H1 (cell line): ENCODE results near the gene RNF145. TPM values are rescaled to one million over a fixed set of nuclear protein-coding genes. Genes with fewer than 3 reads are reported as not detected.

Experiments used
- CTCF ChIA-PET: fragments of 300-600 bp; sonication (Branson Sonifier 250); formaldehyde crosslinking; loops from one replicate; lab custom pipeline; 2021; ENCODE audit not compliant: partially characterized antibody; lab: Charles Lee
- POLR2A ChIA-PET: fragments of 300-600 bp; sonication (Branson Sonifier 250); formaldehyde crosslinking; loops from one replicate; lab custom pipeline; 2021; ENCODE audit warnings: inconsistent platforms; ENCODE audit not compliant: partially characterized antibody; lab: Charles Lee
- DNase-seq, 2 experiments: peaks; one replicate each; pipeline versions ENCODE4 v3.0.0 to v3.0.0-alpha.2; 2010 to 2022; ENCODE audit warnings: low spot score in 2 of 2, low read depth in 1 of 2, mixed read lengths in 1 of 2
- FAIRE-seq: peaks from 2 replicates; lab custom pipeline; 2011; peaks lifted over from hg19 to GRCh38; lab: Jason Lieb, UNC
- H2AFZ ChIP-seq: 2 replicates; pipeline ENCODE4 v1.8.1; 2012; ENCODE audit warnings: low read length, inconsistent platforms
- H2AK5ac ChIP-seq: 2 replicates; pipeline ENCODE4 v1.6.1; 2013; ENCODE audit warnings: low read depth, low read length
- H2BK120ac ChIP-seq: replicated peaks from 2 replicates; pipeline ENCODE3; 2013; ENCODE audit warnings: low read depth, low read length, inconsistent platforms
- H2BK12ac ChIP-seq: 2 replicates; pipeline ENCODE4 v1.6.1; 2013; ENCODE audit warnings: low read depth, low read length
- H2BK15ac ChIP-seq: 2 replicates; pipeline ENCODE4 v1.6.1; 2013; ENCODE audit warnings: low read length
- H2BK20ac ChIP-seq: 2 replicates; pipeline ENCODE4 v1.6.1; 2013; ENCODE audit warnings: low read length
- H2BK5ac ChIP-seq: 2 replicates; pipeline ENCODE4 v1.6.1; 2013; ENCODE audit warnings: low read depth, low read length
- H3K14ac ChIP-seq: 2 replicates; pipeline ENCODE4 v1.6.1; 2013; ENCODE audit warnings: inconsistent platforms; ENCODE audit not compliant: insufficient read length
- H3K18ac ChIP-seq: 2 replicates; pipeline ENCODE4 v1.6.1; 2013; ENCODE audit warnings: low read length; ENCODE audit errors: extremely low read depth
- H3K23ac ChIP-seq: 2 replicates; pipeline ENCODE4 v1.6.1; 2013; ENCODE audit warnings: inconsistent platforms; ENCODE audit not compliant: insufficient read length
- H3K23me2 ChIP-seq: 2 replicates; pipeline ENCODE4 v1.6.1; 2013; ENCODE audit warnings: low read depth, low read length
- H3K27ac ChIP-seq: 2 replicates; pipeline ENCODE4 v1.6.1; 2011; ENCODE audit warnings: low read depth, low read length, inconsistent platforms
- H3K27me3 ChIP-seq, 4 experiments: replicated peaks in 1 of 4; 1 replicate in 1 of 4; 2 replicates in 3 of 4; pipeline versions ENCODE4 v1.6.1 to v1.8.1; 2011 to 2013; ENCODE audit warnings: low read length in 3 of 4, mild to moderate bottlenecking in 3 of 4, inconsistent platforms in 2 of 4, mixed read lengths in 2 of 4, moderate library complexity in 1 of 4; ENCODE audit not compliant: control insufficient read depth in 3 of 4, insufficient read depth in 3 of 4; ENCODE audit errors: extremely low read depth in 1 of 4
- H3K36me3 ChIP-seq, 4 experiments: 2 replicates each; pipeline versions ENCODE4 v1.6.1 to v1.8.1; 2011 to 2013; ENCODE audit warnings: mild to moderate bottlenecking in 4 of 4, low read length in 3 of 4, moderate library complexity in 2 of 4, control low read depth in 1 of 4, inconsistent platforms in 1 of 4; ENCODE audit not compliant: insufficient read depth in 4 of 4, control insufficient read depth in 2 of 4
- H3K4ac ChIP-seq: replicated peaks from 2 replicates; pipeline ENCODE3; 2013; ENCODE audit warnings: low read length, low read depth, mixed read lengths, inconsistent platforms; ENCODE audit not compliant: insufficient read length
- H3K4me1 ChIP-seq, 4 experiments: replicated peaks in 1 of 4; 1 replicate in 1 of 4; 2 replicates in 3 of 4; pipeline versions ENCODE4 v1.6.1 to v1.8.1; 2011 to 2013; ENCODE audit warnings: low read length in 3 of 4, inconsistent platforms in 2 of 4, mixed read lengths in 1 of 4; ENCODE audit not compliant: insufficient read depth in 4 of 4, control insufficient read depth in 3 of 4
- H3K4me2 ChIP-seq, 2 experiments: 2 replicates each; pipeline versions ENCODE4 v1.6.1 to v1.8.1; 2011 to 2013; ENCODE audit warnings: low read depth in 2 of 2, low read length in 2 of 2, control low read depth in 1 of 2, inconsistent platforms in 1 of 2, mild to moderate bottlenecking in 1 of 2; ENCODE audit not compliant: insufficient read depth in 1 of 2
- H3K4me3 ChIP-seq, 4 experiments: fragments of 200-600, 300-600 bp in 1 of 4; sonication (generic), shearing (Covaris generic), sonication (Bioruptor Twin) in 1 of 4; 2 replicates each; pipeline versions ENCODE4 v1.5.1 to v1.8.1; 2011 to 2016; ENCODE audit warnings: low read length in 4 of 4, low read depth in 3 of 4, control low read depth in 2 of 4, inconsistent platforms in 2 of 4, mild to moderate bottlenecking in 2 of 4, mixed read lengths in 1 of 4, moderate library complexity in 1 of 4; ENCODE audit not compliant: insufficient read depth in 2 of 4; ENCODE audit errors: extremely low read depth in 1 of 4
- H3K56ac ChIP-seq: replicated peaks from 2 replicates; pipeline ENCODE3; 2013; ENCODE audit warnings: low read depth, mild to moderate bottlenecking, mixed read lengths, low read length, inconsistent platforms; ENCODE audit not compliant: insufficient read length
- H3K79me1 ChIP-seq: 2 replicates; pipeline ENCODE4 v1.6.1; 2013; ENCODE audit warnings: low read depth, low read length, control low read depth
- H3K79me2 ChIP-seq, 2 experiments: 2 replicates each; pipeline versions ENCODE4 v1.6.1 to v1.8.1; 2012 to 2013; ENCODE audit warnings: low read length in 2 of 2, mild to moderate bottlenecking in 2 of 2, inconsistent platforms in 1 of 2; ENCODE audit not compliant: insufficient read depth in 2 of 2, control insufficient read depth in 1 of 2
- H3K9ac ChIP-seq, 4 experiments: replicated peaks in 1 of 4; 1 replicate in 1 of 4; 2 replicates in 3 of 4; pipeline versions ENCODE4 v1.6.1 to v1.8.1; 2011 to 2013; ENCODE audit warnings: low read depth in 3 of 4, low read length in 3 of 4, control low read depth in 2 of 4, mild to moderate bottlenecking in 2 of 4, moderate library complexity in 2 of 4, inconsistent platforms in 1 of 4; ENCODE audit errors: extremely low read depth in 1 of 4
- H3K9me3 ChIP-seq, 2 experiments: 2 replicates each; pipeline versions ENCODE4 v1.6.1 to v1.8.1; 2012 to 2013; ENCODE audit warnings: mild to moderate bottlenecking in 2 of 2, moderate library complexity in 2 of 2, control low read depth in 1 of 2, inconsistent platforms in 1 of 2, low read depth in 1 of 2, low read length in 1 of 2, mixed read lengths in 1 of 2; ENCODE audit not compliant: insufficient read depth in 2 of 2
- H4K20me1 ChIP-seq, 2 experiments: replicated peaks in 1 of 2; 2 replicates each; pipeline versions ENCODE3 to v1.8.1; 2011 to 2013; ENCODE audit warnings: inconsistent platforms in 2 of 2, low read length in 2 of 2, mild to moderate bottlenecking in 1 of 2; ENCODE audit not compliant: insufficient read depth in 2 of 2, control insufficient read depth in 1 of 2
- H4K5ac ChIP-seq: 2 replicates; pipeline ENCODE4 v1.6.1; 2013; ENCODE audit warnings: low read length, low read depth, mixed read lengths, inconsistent platforms; ENCODE audit not compliant: insufficient read length
- H4K8ac ChIP-seq: 2 replicates; pipeline ENCODE4 v1.8.0; 2013; ENCODE audit warnings: mild to moderate bottlenecking, moderate library complexity, low read length, inconsistent platforms; ENCODE audit not compliant: insufficient read depth; ENCODE audit errors: extremely low read depth
- H4K91ac ChIP-seq: replicated peaks from 2 replicates; pipeline ENCODE3; 2013; ENCODE audit warnings: low read length, mixed read lengths, inconsistent platforms; ENCODE audit not compliant: insufficient read length
- SIRT6 ChIP-seq: IDR thresholded peaks from one replicate; pipeline ENCODE4 v1.7.1; 2012; ENCODE audit warnings: low read length, inconsistent platforms
- WGBS, 2 experiments: shearing (Covaris generic) in 1 of 2; methylation state at CpG; one replicate each; pipeline versions ENCODE4 v1.1.6 to v1.1.7; 2013 to 2015; ENCODE audit warnings: low lambda C conversion rate in 2 of 2, mixed read lengths in 2 of 2, inconsistent platforms in 1 of 2, low coverage in 1 of 2, missing lambda C conversion rate in 1 of 2; ENCODE audit not compliant: insufficient replicate concordance in 2 of 2, insufficient coverage in 1 of 2, insufficient read length in 1 of 2; ENCODE audit errors: extremely low coverage in 1 of 2, missing lambda C conversion rate in 1 of 2; 5-methylcytosine and 5-hydroxymethylcytosine counted together
- polyA plus RNA-seq, 7 experiments: library from polyadenylated mRNA; depleted of rRNA in 3 of 7; stranded (reverse) in 5 of 7; unstranded in 2 of 7; fragments of >200 nt in 5 of 7; fragments of 200-250 nt in 2 of 7; gene quantifications; 1 replicate in 5 of 7; 2 replicates in 1 of 7; 4 replicates in 1 of 7; pipeline versions ENCODE4 v1.2.1 to v1.2.3, GENCODE V29; 2011 to 2013; ENCODE audit warnings: missing spikeins in 2 of 7, mixed read lengths in 2 of 7
- total RNA-seq: library from RNA; stranded (reverse); fragmentation: NEBNext Ultra II Directional; extraction: Animal tissue kit (Norgen Biotek cat#: 25700); gene quantifications from 2 replicates; pipeline ENCODE4 v1.2.1, GENCODE V29; 2021

The RNF145 gene
- total and polyA plus RNA-seq, 2 of the 8 experiments (the other 6 are each of a cell fraction or from before 2014, with no cell fraction given) = 34.2 to 72.5 TPM

- Histone ChIP-seq H4K91ac (no peak overlapping the region), H3K27ac (no peak overlapping the region), H3K36me3 (no peaks in the 10 kb centered on the region), H2BK12ac (no peak overlapping the region), H3K9me3 (no peaks in the 10 kb centered on the region), H2BK120ac (no peak overlapping the region), H3K18ac (no peak overlapping the region), H3K79me1 (no peaks in the 10 kb centered on the region), H3K79me2 (no peaks in the 10 kb centered on the region), H4K5ac (no peak overlapping the region), H2BK5ac (no peak overlapping the region), H3K14ac (no peak overlapping the region), H4K8ac (no peak overlapping the region), H2BK15ac (no peak overlapping the region), H2BK20ac (no peak overlapping the region), H3K4me3 (no peak overlapping the region), H3K23ac (no peak overlapping the region), H3K27me3 (peaks cover 0 to 1% (median 0%) of the 10 kb centered on the region in 4 experiments; a peak in 2 of 7 replicates), H3K4me1 (no peaks in the 10 kb centered on the region), H4K20me1 (no peaks in the 10 kb centered on the region), H3K9ac (no peak overlapping the region), H2AFZ (no peak overlapping the region), H3K56ac (no peak overlapping the region), H3K4me2 (no peak overlapping the region), H3K4ac (no peak overlapping the region), H2AK5ac (no peak overlapping the region), H3K23me2 (no peaks in the 10 kb centered on the region)
- FAIRE-seq (no peak), DNase-seq (no peak)
- WGBS, 2 experiments = 87% methylated on average over 2 of the region's 2 CpGs; no CpG with 5 or more reads in 1 of the 2 experiments
- ChIA-PET POLR2A (no interaction called here), CTCF (interaction anchor here (0.6 kb wide), 1 partner anchor 512 kb away, joined by 3 read pairs; no protein-coding TSS in a partner anchor)
- TF ChIP-seq SIRT6 = no peak
Observed at GRCh38 chr5:159249158-159249557, 39.8 kb upstream of the RNF145 start.
